Stimulated activated CD4-positive, alpha-beta T cell treated with anti-CD3 and anti-CD28 coated beads, Interleukin-4, amount 100 ng/mL, for 24 hours (primary cell): ENCODE measurements around the gene SNAPC4.
"Not testable (repeated sequence)": the region's sequence is repeated elsewhere in the genome, so short reads cannot be mapped to it uniquely, and the experiment has no call there.

Experiments
- DNase-seq: peaks from one replicate; pipeline ENCODE4 v3.0.0-alpha.2; 2020

The SNAPC4 gene

DNA sequence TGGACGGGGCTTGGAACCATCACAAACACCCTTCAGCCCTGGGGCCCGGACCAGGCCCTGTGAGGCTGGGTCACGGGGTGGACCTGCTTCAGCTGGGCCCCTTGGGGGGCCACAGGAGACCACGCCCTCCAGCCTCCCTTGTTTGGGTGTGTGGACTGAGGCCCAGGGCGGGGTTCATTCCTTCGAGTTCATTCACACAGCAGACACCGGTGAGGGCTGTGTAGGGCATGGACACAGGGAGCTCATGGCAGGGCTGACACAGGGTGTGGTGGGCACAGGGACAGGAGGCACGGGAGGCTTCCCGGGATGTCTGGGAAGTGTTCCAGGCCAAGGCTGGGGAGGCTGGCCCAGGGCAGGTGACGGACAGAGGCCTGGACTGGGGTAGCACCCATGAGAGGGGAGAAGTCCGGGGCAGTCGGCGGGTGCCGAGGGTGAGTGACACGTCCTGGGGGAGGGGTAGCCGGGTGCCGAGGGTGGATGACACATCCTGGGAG lies 45.3 kb downstream of the SNAPC4 start:
- no peak for DNase-seq

DNA sequence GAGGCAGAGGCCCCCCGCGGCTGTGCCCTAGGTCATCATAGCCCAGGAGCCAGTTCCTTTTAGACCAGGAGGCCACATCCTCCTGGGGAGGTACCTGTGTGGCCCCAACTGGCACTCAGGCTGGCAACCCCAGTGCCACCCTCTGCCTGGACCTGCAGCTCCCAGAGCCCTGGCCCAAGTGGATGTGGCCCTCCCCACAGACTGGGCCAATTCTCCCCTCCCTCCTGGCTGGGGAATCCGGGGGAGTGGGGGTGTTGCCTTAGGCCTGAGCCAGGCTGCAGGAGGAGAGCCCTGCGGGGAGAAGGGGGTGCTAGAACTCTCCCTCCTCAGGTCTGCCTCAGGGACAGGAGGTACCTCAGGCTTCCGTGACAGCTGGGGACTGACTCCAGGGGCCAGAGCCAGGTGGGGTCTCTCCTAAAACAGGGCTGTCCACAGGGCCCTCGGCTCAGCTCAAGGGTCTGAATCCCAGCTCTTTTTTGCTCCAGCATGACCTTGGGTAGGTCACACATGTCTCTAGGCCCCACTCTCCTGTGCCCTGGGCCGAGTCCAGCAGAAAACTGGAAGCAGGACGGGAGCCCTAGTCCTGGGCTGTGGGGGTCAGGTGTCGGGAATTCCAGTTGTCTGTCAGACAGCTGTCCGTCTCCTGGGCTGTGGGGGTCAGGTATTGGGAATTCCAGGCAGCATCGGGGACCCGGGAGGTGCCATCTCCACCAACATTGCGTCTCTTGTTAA lies 46.0 kb downstream of the SNAPC4 start:
- DNase-seq, result no peak

DNA sequence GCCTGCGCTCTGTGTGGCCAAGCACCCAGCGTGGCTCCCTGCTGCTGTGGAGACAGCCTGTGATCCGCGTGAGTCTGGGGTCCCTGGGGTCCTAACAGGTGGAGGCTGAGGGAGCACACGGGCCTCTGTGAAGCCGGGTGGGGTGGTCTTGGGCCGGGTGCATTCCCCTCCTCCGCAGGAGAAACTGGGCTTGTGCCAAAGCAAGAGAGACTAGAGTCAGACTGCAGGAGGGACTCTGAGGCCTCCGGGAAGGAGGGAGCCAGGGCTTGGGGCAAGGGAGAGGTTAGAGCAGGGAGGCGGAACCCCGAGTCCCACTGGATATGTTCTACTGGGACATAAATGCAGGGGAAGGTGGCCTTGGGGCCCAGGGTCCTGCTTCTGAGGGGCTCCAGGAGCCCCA lies 46.9 kb downstream of the SNAPC4 start:
- no peak for DNase-seq

DNA sequence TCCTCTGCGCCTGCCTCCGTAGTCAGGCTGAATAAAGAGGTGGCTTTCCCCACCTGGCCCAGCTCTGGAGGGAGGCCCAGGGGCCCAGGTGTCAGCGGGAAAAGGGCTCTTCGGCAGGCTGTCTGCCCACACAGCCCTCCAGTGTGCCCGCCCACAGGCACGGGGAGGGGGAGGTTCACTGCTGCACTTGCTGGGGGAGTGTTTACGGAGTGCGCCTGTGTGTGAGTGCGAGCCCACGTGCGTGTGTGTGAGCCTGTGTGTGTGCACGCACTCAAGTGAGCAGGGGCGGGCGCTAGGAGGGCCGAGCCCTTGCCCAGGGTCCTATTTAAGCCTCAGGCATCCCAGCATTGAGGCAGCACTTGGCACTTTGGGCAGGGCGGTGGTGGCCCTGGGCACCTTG lies 47.3 kb downstream of the SNAPC4 start:
- no peak for DNase-seq

DNA sequence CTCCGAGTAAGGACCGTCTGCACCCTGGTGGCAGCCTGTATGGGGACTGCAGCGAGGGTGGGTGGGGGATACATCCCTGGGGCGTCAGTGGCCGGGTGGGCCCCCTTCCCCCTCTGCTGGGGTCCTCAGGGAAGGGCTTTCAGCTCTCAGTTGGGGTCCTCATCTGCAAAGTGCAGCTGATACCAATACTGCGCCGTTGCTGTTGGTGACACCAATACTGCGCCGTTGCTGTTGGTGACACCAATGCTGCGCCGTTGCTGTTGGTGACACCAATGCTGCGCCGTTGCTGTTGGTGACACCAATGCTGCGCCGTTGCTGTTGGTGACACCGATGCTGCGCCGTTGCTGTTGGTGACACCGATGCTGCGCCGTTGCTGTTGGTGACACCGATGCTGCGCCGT lies 48.1 kb downstream of the SNAPC4 start:
- not testable (repeated sequence) for DNase-seq

DNA sequence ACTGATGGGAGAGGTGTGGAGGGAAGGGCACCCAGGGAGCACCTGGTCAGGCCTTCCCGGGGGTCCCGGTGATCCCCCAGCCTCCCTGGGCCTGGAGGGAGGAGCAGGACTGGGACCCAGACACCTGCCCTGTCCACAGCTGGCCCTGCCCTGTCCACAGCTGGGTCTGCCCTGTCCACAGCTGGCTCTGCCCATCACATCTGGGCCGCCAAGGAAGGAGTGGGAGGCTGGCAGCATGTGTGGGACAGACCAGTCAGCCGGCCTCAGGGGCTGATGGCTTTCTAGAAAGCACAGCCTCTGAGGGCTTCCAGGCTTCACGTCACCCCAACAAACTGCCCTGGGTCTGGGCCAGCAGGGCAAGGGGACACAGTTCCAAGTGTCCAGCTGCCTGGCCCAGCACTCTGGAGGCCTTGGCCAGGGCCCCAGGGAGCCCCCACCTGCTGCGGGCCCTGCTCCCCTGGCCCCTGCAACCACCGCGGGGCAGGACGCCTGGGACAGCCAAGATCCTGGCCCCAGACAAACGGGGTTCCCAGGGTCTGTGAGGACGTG lies 48.6 kb downstream of the SNAPC4 start:
- DNase-seq, result no peak
